Jurkat, Clone E6-1 (cell line): ENCODE data around the gene COL19A1.

Experiments used
- DNase-seq: peaks from one replicate; pipeline ENCODE4 v3.0.0-alpha.2; 2011; ENCODE audit warnings: low read depth, low spot score
- H3K4me3 ChIP-seq: 2 replicates; pipeline ENCODE4 v1.5.1; 2011; ENCODE audit warnings: mild to moderate bottlenecking, low read length, control low read depth, moderate library complexity

The COL19A1 gene

DNA sequence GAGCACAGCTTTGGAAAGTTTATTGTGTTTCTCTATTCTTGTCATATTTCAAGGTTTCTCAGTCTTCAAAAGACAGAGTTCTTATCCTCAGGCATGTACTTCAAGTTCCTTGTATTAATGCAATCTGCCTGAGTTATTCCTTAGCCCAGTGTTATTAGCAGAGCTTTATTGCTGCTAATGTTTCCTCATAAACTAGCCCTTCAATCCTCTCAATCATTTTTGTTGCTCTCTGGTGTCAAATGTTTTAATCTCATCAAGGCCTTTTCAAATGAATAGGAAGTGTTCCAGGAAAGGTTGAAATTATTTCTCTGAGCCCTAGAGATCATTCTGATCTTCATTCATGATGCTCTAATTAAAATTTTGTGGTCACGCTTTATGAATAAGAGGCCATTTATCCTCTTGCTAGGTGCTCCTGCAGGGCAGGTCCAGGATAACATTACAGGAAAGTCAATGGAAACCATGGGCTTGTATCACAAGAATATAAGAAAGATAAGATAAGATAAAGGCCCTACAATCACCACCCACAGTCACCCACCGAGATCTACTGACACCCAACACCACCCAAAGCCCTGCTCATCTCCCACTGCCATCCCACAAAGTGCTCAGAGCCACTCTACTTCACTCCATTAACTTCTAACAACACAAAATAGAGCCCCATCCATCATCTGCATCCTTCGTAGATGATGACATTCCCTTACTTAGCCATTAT lies 310.6 kb downstream of the COL19A1 start:
- H3K4me3 ChIP-seq, result no peak overlapping the region
- no peak for DNase-seq

DNA sequence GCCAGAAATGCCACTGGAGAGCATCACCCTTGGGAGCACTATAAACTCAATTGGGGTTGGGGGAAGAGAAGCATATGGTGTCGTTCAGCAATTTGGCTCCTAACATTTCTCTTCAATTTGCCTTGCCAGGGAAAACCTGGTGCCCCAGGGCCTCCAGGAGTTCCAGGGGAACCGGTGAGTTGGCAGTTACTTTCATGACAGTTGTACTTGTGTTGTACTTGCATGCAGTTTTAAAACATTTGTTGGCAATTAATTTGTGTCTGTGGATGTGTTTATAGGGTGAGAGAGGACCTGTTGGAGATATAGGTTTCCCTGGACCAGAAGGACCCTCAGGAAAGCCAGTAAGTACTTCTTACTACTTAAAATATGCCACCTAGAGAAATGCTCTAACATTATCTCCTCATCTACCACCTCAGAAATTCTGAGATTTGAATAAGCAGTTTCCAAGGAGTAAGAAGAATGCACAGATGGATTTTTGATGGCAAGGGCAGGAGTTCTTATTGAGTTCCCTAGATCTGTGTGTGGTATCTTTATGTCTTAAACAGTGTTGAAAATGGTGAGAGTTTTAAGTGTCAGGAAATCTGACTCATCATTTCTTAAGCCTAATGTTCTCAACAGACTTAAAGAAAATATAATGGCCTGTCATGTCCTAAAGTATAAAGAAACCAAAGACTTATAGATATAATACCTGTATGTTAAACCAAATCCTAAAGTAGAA lies 314.0 kb downstream of the COL19A1 start:
- H3K4me3 ChIP-seq, result no peak overlapping the region
- no peak for DNase-seq

DNA sequence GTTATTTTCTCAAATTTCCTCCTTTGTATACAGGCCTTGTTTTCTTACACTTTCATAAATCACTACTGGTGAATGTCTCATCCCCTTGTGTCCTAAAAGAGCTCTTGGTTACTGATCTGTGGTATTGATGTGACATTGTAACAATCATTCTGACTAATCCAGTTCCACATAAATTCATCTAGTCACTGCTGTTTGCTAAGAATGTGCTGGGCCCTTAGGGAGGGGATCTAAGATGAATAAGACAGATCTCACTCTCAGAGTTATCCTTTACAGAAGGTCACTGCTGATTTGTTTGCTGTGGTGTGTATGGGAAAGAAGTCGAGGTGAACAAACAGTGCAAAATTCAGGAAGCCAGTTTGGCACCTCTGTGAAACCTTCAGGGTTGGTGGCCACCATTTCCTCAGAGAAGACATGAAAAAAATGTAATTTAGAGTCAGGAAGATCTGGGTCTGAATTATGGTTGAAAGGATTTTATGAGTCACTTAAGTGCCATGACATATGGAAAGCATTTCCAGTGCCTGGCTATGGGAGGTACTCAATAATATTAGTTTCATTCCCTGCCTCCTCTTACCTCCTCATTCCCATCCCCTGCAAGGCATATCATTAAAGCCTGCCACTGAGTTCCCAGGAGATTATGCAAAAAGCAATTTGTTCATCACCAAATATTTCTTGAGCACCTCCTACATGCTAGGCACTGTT lies 314.7 kb downstream of the COL19A1 start:
- H3K4me3 ChIP-seq, result no peak overlapping the region

DNA sequence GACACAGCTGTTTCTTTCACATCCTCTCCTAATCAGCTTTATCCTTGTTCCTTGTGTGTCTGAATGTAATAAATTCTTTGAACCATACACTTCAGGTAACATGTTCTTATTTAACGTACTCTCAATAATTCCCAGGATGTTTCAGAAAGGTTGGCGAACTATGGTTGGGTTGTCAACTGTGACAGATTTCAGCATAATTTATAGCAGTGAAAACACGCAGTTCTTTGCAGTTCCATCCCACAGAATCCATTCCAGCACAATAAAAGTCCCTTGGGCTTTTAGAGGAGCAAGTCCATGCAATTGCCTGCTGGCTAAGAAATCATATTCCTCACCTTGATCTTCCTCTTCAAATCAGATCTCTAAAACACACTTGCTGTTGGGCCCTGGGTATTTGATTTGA lies 317.2 kb downstream of the COL19A1 start:
- no peak for DNase-seq
- H3K4me3 ChIP-seq, result no peak overlapping the region

More for the DNA sequence above, 314.7 kb downstream of the COL19A1 start:
- DNase-seq, result no peak

DNA sequence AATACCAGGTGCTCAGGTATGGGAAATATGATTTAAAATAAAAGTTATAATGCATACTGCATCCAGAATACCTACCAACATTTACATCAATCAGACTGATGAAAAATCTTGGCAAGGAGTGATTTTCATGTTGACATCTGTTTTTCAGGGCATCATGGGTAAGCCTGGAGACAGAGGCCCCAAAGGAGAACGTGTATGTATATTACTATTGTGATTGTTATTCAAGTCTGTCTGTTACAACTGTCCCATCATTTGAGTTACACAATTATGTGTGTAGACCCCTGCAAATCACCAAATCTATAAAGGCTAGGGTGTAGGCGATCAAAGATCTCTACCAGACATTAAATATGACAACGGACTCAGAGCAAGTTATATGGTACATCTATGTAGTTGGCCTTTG lies 318.4 kb downstream of the COL19A1 start:
- no peak overlapping the region for H3K4me3 ChIP-seq
- DNase-seq, result no peak

DNA sequence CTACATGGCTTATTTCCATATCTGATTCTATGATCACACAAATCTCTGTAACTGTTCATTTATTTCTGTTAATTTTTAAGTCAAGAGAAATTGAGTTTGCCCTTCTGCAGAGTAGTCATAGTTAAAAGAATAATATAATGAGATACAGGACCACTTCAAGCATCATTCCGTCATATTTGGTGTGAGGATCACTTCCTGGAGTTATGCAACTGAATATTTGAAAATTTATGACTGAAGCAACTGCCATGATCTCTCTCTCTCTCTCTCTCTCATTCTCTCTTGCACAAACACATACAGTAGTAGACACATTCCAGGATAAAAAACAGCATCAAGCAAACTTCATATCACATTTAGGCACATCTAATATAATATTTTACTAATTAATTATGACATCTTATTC lies 320.1 kb downstream of the COL19A1 start:
- DNase-seq, result no peak
- no peak overlapping the region for H3K4me3 ChIP-seq

DNA sequence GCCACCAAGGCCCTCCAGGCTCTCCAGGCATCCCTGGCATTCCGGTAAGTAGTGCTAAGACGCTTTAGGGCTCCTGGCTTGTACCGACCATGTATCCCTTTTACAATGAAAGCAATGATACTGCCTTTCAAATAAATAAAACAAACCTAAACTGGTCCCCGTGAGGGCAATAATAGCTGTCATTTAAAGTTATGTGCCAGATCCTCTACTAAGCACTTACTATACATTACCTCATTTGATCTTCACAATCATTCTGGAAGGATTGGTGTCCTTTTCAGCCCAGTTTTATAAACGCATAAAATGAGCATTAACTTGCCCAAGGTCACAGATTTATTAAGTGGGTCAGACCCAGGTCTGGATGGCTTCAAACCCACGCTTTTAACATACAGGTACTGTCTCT lies 321.8 kb downstream of the COL19A1 start:
- no peak for DNase-seq

DNA sequence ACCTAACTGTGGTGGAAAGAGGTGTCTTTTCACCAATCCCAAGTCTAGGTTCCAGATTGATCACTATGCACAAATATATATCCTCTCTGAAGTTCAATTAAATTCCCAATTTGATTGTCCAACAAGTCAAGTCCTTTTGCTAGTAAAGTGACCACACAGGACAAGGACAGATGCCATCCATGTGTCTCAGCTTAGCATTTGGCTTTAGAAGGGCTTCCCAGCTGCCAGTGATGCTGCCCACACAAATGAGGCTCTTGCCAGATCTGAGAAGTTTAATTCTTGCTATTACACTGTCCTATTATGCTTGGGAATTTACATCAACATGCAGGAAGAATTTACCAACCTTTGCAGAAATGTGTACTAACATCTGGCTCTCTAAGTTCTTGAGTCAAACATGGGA lies 328.1 kb downstream of the COL19A1 start:
- H3K4me3 ChIP-seq, result no peak overlapping the region
- DNase-seq, result no peak

More for the DNA sequence above, 321.8 kb downstream of the COL19A1 start:
- no peak overlapping the region for H3K4me3 ChIP-seq

DNA sequence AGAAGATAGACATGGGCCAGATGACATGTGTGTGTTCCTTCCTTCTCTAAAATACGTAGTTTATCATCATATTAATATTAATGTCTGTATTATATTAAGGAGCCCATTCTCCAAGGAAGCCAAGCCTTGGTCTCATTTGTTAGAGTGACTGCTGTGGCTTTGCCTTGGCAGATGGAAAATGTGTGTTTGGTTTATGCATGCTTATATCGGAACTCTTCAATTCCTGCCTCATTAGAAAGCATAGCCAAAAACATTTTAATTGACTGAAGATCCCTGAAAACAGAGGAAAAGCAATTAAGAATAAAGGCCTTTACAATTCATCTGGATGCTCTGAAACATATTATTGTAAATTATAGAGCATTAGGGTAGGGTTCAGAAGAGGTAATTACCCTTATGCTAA lies 330.2 kb downstream of the COL19A1 start:
- H3K4me3 ChIP-seq, result no peak overlapping the region
- no peak for DNase-seq

DNA sequence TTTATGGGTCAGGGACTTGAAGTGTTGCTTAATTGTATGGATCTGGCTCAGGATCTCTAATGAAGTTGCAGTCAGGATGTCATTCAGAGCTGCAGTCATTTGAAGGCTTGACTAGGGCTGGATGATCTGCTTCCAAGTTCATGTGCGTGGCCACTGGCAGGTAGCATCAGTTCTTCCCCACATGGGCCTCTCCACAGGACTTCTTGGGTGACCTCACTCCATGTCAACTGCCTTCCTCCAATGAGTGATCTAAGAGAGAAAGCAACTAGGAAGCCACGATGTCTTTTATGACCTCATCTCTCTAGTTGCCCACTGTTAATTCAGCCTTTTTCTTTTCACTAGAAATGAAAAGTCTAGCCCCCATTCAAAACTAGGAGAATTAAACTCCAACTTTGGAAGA lies 332.4 kb downstream of the COL19A1 start:
- H3K4me3 ChIP-seq, result no peak overlapping the region
- no peak for DNase-seq

DNA sequence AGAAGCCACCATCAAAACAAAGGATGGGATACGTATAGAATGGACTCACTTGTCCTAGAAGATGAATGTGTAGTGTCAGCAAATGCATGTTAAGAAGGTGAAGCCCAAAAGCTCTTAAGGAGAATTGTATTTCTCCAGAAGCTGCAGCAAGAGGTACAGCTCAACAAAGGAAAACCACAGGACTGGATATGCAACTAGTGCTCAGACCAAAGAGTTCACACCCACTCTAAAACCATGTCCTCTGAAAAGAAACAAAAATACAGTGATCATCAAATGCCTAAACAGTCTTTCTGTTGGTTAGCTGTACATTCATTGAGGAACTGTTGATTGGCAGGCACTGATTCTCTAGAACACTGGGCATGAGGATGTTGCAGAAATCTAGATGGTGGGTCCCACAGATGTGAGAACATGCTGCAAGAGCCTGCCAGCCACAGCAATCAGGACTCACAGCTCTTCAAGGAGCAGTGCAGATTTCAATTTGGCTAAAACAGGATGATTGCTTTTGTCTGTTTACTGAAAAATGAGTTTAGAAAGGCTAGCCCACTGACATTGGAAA lies 342.0 kb downstream of the COL19A1 start:
- DNase-seq, result no peak
- H3K4me3 ChIP-seq, result no peak overlapping the region

DNA sequence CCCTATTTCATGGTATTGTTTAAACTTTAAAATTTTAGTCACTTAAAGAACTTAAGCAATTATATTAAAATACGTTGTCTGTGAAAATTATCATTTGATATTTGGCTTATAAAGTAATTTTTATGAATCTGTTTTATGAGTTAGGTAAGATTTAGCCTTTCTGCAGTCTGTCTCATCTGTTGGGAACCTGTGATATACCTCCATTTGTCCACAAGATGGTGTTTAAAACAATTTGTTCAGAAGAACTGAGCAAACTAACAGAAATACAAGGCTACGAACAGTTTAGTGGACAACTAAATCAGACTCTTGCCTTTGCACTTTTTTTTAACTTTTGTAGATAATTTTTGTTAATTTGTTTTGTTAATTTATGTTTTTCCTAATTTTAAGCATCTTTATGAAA lies 344.1 kb downstream of the COL19A1 start:
- DNase-seq, result peak; percentile 5
- H3K4me3 ChIP-seq, result no peak overlapping the region

DNA sequence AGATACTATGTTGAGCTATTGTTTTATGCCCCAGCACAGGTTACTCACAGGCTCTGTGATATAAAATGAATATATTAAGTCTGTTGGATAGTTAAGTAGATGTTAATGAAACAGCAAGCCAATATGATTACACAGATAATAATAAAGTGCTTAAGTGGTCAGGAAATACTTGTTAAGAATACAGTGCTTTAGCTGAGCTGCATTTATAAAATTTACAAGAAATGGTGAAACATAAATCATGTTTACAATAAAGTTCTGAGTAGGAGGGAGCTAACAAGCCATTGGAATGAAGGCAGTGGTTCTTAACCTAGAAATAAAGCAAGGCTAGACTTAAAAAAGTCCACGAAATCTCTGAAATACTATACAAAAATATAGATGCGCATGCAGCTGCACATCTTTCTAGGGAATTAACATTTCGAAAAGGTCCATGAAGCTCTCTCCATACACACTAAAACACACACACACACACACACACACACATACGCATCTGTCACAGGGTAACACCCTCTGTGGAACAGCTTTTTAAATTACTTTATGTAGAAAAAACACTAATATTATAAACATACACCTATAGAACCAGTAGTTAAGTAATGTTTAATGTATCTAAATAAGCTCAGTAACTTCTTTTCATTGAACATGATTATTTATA lies 349.2 kb downstream of the COL19A1 start:
- no peak overlapping the region for H3K4me3 ChIP-seq
- no peak for DNase-seq

DNA sequence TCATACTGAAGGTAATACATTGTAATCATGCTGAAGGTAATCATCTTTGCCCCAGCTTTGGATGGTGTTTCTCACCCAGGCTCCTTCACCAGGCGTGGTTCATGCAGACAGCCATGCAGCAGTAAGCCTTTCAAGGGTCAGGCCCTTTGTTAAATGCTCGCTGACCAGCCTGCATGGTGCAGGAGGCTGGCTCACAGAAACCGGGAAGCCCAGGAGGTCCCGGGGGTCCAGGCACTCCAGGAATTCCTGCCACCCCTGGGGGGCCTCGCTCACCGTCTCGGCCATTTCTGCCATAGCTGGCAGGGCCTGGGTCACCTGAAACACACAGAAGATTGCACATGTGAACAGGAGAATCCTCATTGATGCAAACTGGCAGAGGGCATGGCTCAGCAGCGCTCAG lies 350.4 kb downstream of the COL19A1 start:
- H3K4me3 ChIP-seq, result no peak overlapping the region
- DNase-seq, result no peak

DNA sequence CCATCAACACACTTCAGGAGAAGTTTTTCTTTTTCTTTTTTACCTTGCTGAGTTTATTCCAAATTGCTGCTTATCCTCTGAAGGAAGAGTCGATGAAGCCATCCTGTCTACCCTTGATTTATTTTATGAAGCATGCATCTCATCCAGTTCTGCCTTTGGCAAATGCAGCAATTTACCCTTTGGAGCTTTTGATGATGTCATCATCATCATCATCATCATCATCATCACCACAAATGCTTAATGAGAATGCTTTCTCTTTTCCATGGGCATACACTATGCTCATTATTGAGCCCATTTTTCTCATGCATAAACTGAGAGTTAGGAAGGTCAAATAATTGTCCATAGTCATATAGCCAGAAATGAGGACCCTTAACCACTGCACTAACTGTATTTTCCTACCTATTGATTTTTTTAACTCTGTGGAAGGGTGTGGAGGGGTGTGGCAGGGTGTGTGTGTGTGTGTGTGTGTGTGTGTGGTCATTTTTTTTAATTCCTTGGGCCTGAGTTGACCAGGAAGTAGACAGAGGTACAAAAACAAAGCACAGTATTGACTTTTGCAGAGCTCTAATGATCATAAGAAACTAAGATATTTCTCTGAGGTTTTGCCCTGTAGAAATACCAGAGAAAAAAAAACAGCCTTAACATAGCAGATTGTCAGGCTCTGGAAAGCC lies 353.7 kb downstream of the COL19A1 start:
- DNase-seq, result no peak
- no peak overlapping the region for H3K4me3 ChIP-seq

DNA sequence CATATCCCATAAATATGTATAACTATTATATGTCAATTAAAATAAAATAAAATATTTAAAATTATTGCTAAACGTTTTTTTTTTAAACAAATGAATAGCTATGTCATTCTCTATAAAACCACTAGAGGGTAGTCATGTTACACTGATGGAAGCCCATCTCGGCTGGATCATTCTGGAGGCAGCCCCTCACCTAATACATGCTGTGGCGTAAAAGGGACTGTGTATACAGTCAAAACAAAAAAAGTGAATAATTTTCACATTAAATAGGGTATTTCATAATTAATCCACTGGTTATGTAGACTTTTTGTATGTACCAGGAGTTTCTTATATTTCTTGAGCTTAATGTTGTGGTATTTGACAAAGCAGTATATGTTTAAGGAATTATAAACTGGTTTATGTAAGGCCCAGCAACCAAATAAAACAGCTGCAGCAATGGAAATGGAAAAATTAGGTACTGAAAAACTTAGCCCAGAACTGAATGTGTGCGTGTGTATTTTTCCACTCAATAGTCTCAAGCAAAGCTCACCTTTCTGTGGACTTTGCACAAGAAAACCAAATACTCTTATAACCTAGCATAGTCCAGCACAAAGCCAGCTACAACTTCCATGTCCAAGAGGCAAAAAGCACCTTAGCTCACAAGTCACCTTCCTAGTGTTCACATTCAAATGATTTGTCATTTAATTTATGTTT lies 354.8 kb downstream of the COL19A1 start:
- DNase-seq, result peak; percentile 19
- no peak overlapping the region for H3K4me3 ChIP-seq

DNA sequence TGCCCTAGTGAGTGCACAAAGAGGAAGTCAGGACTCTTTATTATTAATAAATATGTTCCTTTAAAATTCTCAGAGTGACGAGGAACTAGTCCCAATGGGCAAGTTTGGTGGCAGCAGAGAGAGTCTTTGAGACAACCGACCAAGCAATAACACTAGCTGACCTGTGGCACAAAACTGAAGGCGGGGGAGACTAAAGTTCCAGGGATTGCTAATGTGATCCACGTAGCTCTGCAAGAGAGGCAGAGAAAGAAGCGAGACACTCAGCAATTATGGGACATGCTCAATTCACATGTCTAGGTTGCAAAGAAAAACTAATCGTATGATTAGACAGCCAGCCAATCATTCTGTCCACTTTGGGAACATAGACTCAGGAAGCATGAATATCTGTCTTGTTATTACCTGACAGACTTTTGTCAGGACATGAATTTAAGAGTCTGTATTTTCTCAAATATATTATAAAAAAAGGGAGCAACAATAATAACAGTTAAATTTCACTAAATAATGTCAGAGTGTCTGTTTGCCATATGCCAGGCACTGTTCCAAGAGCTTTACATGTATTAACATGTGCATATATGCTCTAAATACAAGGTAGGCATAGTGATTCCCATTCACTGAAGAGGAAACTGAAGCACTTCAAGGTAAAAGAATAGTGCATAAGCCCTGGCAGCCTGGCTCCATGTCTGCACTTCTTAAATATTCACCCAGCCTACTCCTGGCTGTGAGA lies 355.5 kb downstream of the COL19A1 start:
- no peak for DNase-seq

DNA sequence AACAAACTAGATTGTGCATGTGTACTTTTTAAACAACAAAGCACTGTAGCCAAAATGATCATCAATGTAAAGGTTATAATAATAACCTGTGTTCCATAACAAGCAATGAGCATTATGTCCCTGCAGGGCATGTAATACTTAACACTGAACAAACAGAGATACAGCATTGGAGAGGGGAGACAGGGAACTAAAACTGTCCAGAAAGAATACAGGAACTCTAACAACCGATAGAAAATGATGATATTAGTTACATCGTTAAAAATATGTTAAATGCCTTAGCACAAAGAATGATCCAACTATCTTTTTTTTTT lies 356.0 kb downstream of the COL19A1 start:
- no peak for DNase-seq
- H3K4me3 ChIP-seq, result no peak overlapping the region

More for the DNA sequence above, 355.5 kb downstream of the COL19A1 start:
- no peak overlapping the region for H3K4me3 ChIP-seq
